NCI-H460 (cell line): ENCODE measurements around the gene FNBP1. TPM values are rescaled to one million over a fixed set of nuclear protein-coding genes. Genes with fewer than 3 reads are reported as not detected.

Experiments used
- DNase-seq: peaks from one replicate; pipeline ENCODE4 v3.0.0-alpha.2; 2016; ENCODE audit warnings: low read depth; ENCODE audit errors: extremely low read depth
- total RNA-seq: library from RNA; depleted of rRNA; stranded (reverse); fragments of >200 nt; shearing (Covaris generic); gene quantifications from 2 replicates; pipeline ENCODE4 v1.2.3, GENCODE V29; 2014

Gene FNBP1
- total RNA-seq, 1 experiment from 2014 or later, result 39.1 TPM

DNA sequence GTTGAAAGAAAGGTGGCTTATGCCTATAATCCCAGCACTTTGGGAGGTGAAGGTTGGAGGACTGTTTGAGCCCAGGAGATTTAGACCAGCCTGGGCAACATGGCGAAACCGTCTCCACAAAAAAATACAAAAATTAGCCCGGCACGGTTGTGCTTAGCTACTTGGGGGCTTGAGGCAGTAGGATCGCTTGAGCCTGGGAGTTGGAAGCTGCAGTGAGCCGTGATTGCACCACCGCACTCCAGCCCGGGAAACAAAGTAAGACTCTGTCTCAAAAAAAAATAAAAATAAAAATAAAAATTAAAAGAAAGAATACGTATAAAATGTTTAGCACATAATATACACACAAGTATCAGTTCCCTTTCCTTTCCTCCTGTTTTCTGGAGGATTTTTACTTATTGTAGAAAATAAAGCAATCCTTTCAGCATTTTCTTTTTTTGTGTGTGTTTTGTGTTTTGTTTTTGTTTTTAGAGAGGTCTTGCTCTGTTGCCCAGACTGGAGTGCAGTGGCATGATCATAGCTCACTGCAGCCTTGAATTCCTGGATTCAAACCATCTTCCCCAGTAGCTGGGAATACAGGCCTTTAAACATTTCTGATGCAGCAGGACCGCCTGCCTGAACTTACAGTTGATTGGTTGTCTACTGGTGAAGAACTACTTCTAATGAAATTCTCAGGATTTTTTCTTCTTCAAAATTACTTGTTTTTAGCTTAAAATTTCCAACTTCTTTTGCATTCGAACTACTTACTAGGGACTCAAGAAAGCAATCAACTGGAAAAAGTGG is 6.6 kb upstream of the FNBP1 start:
- no peak for DNase-seq

- DNase-seq, result no peak
These were observed 2.9 kb upstream of the FNBP1 start for GRCh38 chr9:130045725-130046450.

DNA sequence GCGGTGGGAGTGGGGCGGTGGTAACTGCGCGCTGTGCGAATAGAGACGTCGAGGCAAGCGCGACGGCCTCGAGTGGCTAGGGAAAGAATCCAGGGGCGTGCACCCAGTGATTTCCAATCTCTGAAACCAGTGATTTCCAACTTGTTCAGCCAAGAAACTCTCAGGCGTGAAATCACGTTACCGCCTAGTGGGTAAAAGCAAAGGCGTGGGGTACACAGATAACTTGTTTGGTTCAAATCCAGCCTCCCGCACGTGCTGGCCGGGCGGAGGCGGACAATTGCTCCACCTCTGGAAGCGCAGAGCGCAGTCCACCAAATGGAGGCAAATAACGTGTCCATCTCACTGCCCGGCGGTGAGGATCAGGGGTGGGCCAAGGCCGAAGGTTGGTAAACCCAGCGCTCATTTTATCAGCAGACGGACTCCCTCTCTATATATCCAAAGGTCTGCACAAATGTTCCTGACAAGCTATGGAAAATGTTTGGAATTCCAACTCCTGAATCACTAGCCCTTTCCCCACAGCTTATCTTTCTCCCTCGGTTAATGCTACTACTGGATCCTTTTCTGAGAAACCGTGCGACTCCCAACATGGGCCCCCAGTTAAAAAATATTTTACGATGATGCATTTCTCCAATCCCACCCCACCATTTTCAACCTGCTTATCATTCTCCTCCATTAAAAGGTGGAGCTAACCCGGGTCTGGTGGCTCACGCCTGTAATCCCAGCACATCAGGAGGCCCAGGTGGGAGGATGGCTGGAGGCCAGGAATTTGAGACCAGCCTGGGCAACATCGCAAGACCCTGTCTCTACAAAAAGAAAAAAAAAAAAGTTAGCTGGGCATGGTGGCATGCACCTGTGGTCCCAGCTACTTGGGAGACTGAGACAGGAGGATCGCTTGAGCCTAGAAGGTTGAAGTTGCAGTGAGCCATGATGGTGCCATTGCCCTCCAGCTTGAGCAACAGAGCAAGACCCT is 950 bp upstream of the FNBP1 start:
- DNase-seq, result no peak

DNA sequence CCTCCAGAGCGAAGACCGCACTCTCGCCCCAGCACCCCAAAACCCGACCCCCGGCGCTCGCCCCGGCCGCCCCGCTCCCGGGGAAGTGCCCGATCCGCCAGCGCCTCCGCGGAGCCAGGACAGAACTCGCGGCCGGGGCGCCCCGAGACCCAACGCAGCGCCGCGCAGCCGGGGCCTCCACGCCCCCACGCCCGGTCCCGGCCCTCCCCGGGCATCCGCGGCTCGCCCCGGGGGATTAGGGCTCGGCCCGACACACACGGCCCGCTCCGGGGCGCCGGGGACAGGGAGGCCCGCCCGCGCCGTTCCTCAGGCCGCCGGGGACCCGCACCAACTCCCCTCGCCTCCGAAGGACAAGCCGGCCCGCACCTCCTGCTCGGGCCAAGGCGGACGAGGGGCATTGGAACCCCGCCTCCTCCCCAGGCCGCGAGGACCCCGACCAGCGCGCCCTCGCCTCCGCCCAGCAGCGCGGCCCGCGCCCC is 544 bp downstream of the FNBP1 start:
- DNase-seq, result no peak

GRCh38 chr9:130041648-130042405 is 1.2 kb downstream of the FNBP1 start:
- DNase-seq, result no peak

GRCh38 chr9:130040984-130041647 is 1.9 kb downstream of the FNBP1 start:
- DNase-seq, result no peak

DNA sequence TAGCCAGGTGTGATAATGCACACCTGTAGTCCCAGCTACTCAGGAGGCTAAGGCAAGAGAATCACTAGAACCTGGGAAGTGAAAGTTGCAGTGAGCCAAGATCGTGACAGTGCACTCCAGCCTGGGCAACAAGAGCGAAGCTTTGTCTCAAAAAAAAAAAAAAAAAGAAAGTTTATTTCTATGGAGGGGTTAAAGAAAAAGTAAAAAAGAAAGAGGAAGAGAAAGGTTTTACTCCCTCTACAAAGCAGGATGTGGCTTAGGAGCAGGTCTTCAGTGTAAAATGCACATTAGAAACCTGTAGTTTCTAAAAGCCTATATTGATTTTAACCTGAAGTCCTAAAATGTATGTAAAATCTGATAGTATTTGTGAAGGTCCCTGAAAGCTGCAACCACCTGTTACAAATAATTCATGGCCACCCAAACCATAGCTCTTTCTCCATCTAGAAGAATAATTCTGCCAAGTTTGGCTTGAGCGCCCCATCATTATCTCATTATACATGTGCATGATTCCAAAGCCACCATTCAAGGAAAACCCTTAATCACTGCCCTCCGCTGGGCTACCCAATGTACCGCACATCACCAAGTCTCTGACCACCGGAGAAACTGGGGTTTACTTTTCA is 3.4 kb downstream of the FNBP1 start:
- no peak for DNase-seq

GRCh38 chr9:130036099-130036498 is 6.9 kb downstream of the FNBP1 start:
- DNase-seq, result no peak

DNA sequence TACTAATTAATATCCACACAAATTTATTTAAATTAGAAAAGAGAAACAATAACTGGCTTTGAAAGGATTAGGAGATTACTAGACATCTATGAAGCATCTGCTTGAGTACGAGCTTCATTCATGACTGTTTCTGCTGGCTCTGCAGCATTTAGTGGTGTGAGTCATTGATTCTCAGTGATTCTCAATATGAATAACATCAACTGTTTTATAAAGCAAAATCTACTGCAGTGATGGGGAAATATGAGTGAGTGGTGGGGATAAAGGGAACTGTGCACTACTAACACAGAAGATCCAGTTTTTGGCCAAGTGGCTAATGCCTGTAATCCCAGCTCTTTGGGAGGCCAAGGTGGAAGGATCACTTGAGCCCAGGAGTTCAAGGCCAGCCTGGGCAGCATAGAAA is 8.4 kb downstream of the FNBP1 start:
- DNase-seq, result no peak

DNA sequence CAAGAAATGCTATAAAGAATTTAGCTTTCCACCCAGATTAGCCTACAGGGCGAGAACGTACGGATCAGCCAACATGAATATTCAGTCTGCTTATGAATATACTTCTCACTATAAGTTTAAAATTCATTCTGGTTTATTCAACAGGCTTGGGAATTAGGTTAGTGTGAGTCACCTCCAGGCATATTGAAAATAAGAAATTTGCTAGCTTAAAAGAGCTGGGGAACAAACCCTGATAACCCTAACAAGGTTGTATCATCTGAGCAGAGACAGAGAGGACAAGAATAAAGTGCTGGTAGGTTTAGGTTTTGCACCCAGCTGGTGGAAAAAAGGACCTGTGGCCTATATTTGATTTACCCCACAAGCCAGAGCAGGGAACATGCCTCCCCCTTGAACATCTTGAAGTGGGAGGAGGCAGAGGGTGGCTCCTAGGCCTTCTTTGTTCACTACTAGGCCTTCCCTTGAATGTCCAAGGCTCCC is 12.3 kb downstream of the FNBP1 start:
- DNase-seq, result no peak

- no peak for DNase-seq
These were observed 13.6 kb downstream of the FNBP1 start for GRCh38 chr9:130029223-130029973.

DNA sequence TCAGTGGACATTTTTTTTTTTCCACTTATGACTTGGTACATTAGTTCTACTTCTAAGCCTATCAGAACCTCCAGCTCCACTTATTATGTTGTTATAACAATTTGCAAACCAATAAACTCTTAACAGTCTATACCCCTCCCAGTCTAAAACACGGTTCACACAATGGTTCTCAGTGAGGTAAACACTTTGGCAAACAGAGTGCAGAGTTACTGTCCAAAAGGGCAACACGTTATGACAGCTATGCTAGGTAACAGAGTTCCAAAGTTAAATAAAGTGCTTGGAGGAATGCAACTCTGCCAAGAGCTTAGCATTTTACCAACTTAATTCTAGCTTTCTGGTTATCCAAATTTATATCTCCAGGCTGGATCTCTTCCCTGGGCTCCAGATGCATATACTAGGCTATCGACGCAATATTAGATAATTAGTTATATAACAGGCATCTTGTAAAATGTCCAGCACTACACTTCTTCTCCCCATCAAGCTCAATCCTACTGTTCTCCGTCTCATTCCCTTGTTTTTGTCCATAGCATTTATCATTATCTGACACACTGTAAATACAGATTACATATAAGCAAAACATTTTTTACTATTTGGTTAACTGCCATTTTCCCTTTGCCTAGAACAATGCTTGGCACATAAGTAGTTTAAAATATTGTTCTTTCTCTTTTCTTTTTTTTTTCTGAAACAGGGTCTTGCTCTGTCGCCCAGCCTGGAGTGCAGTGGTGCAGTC is 14.3 kb downstream of the FNBP1 start:
- DNase-seq, result no peak

GRCh38 chr9:130027533-130028365 is 15.2 kb downstream of the FNBP1 start:
- DNase-seq, result no peak

- no peak for DNase-seq
These were observed 16.2 kb downstream of the FNBP1 start for GRCh38 chr9:130026583-130027340.

DNA sequence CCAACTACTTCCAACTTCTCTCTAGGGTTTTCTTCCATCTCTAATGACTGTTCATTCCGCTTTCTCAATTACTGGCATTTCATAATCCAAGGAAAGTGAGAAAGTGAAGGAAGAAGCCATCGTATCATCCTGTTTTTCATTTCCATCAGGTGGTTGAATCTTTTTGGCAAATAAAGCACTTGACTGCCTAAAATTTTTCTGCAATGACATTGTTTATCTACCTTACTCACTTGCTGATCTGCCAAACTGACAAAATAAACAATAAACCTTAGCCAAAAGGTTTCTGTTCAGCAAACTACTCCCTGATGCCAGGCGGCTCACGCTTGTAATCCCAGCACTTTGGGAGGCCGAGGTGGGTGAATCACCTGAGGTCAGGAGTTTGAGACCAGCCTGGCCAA is 18.4 kb downstream of the FNBP1 start:
- no peak for DNase-seq

- DNase-seq, result no peak
These were observed 18.9 kb downstream of the FNBP1 start for GRCh38 chr9:130023994-130024596.
